Measurements from ENCODE around the gene MS4A15.
"Not testable (repeated sequence)": the region's sequence is repeated elsewhere in the genome, so short reads cannot be mapped to it uniquely, and the experiment has no call there.

Gene MS4A15

GRCh38 chr11:60818057-60818456, 61.4 kb downstream of the MS4A15 start:
- CTCF ChIA-PET, result interaction anchor here (0.6 kb wide), 1 partner anchor 271 kb away, joined by 3 read pairs; no protein-coding TSS in a partner anchor
- POLR2A ChIA-PET, result no interaction called here
- DNase-seq (ENCODE audit: extremely low spot score), result no peak
- TF ChIP-seq FOXK2 (IDR thresholded peaks at IDR 0.05) (no peak), SUZ12 (IDR thresholded peaks at IDR 0.05) (no peak), LEF1 (IDR thresholded peaks at IDR 0.05; ENCODE audit: borderline replicate concordance) (no peak), ARNT (IDR thresholded peaks at IDR 0.05) (no peak), L3MBTL2 (conservative IDR thresholded peaks at IDR 0.05) (no peak)

GRCh38 chr11:60821827-60822599, 65.3 kb downstream of the MS4A15 start:
- CTCF ChIA-PET, result interaction anchor here (0.6 kb wide), 1 partner anchor 301 kb away, joined by 4 read pairs; no protein-coding TSS in a partner anchor
- DNase-seq (ENCODE audit: extremely low spot score), result no peak
- POLR2A ChIA-PET, result no interaction called here
- no peak for TF ChIP-seq SP1 (IDR thresholded peaks at IDR 0.05)
- no peak for TF ChIP-seq BHLHE40 (IDR thresholded peaks at IDR 0.05; ENCODE audit: borderline replicate concordance)
- TF ChIP-seq L3MBTL2 (conservative IDR thresholded peaks at IDR 0.05), result no peak
- no peak for TF ChIP-seq TARDBP (IDR thresholded peaks at IDR 0.05)
- TF ChIP-seq ZNF384 (IDR thresholded peaks at IDR 0.05), result no peak
- TF ChIP-seq FOXM1 (IDR thresholded peaks at IDR 0.05; ENCODE audit: borderline replicate concordance), result no peak
- no peak for TF ChIP-seq SUZ12 (IDR thresholded peaks at IDR 0.05)
- TF ChIP-seq, protein P1, sequence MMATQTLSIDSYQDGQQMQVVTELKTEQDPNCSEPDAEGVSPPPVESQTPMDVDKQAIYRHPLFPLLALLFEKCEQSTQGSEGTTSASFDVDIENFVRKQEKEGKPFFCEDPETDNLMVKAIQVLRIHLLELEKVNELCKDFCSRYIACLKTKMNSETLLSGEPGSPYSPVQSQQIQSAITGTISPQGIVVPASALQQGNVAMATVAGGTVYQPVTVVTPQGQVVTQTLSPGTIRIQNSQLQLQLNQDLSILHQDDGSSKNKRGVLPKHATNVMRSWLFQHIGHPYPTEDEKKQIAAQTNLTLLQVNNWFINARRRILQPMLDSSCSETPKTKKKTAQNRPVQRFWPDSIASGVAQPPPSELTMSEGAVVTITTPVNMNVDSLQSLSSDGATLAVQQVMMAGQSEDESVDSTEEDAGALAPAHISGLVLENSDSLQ (IDR thresholded peaks at IDR 0.05), result no peak
- no peak for TF ChIP-seq FOXA1 (IDR thresholded peaks at IDR 0.05)
- TF ChIP-seq ARNT (IDR thresholded peaks at IDR 0.05), result no peak
- no peak for TF ChIP-seq FOXK2 (IDR thresholded peaks at IDR 0.05)
- no peak for TF ChIP-seq LEF1 (IDR thresholded peaks at IDR 0.05; ENCODE audit: borderline replicate concordance)
- no peak for TF ChIP-seq HDGF (IDR thresholded peaks at IDR 0.05; ENCODE audit: borderline replicate concordance)

DNA sequence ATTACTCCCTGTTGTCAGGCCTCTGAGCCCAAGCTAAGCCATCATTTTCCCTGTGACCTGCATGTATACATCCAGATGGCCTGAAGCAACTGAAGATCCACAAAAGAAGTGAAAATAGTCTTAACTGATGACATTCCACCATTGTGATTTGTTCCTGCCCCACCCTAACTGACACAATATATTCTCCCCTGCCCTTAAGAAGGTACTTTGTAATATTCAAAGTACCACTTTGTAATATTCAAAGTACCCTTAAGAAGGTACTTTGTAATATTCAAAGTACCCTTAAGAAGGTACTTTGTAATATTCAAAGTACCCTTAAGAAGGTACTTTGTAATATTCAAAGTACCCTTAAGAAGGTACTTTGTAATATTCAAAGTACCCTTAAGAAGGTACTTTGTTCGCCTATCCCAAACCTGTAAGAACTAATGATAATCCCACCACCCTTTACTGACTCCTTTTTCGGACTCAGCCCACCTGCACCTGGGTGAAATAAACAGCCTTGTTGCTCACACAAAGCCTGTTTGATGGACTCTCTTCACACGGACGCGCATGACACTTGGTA, 67.2 kb downstream of the MS4A15 start:
- DNase-seq (ENCODE audit: extremely low spot score); POLR2A ChIA-PET; CTCF ChIA-PET: not testable (repeated sequence)

GRCh38 chr11:60825118-60825517, 68.5 kb downstream of the MS4A15 start:
- DNase-seq (ENCODE audit: extremely low spot score), result no peak
- ChIA-PET CTCF (no interaction called here), POLR2A (no interaction called here)
- TF ChIP-seq ARNT (IDR thresholded peaks at IDR 0.05), result no peak
- no peak for TF ChIP-seq BHLHE40 (IDR thresholded peaks at IDR 0.05; ENCODE audit: borderline replicate concordance)
- TF ChIP-seq ELF4 (IDR thresholded peaks at IDR 0.05), result no peak
- TF ChIP-seq FOXK2 (IDR thresholded peaks at IDR 0.05), result no peak
- TF ChIP-seq CTBP1 (IDR thresholded peaks at IDR 0.05; ENCODE audit: borderline replicate concordance), result no peak
- no peak for TF ChIP-seq SP1 (IDR thresholded peaks at IDR 0.05)
- TF ChIP-seq L3MBTL2 (conservative IDR thresholded peaks at IDR 0.05), result no peak
- TF ChIP-seq SUZ12 (IDR thresholded peaks at IDR 0.05), result no peak
- no peak for TF ChIP-seq ZNF384 (IDR thresholded peaks at IDR 0.05)
- no peak for TF ChIP-seq FOXM1 (IDR thresholded peaks at IDR 0.05; ENCODE audit: borderline replicate concordance)
- TF ChIP-seq, protein P1 (IDR thresholded peaks at IDR 0.05), result no peak
- no peak for TF ChIP-seq HDGF (IDR thresholded peaks at IDR 0.05; ENCODE audit: borderline replicate concordance)
- no peak for TF ChIP-seq FOXA1 (IDR thresholded peaks at IDR 0.05)
- no peak for TF ChIP-seq NFRKB (IDR thresholded peaks at IDR 0.05)
- no peak for TF ChIP-seq TARDBP (IDR thresholded peaks at IDR 0.05)
- no peak for TF ChIP-seq LEF1 (IDR thresholded peaks at IDR 0.05; ENCODE audit: borderline replicate concordance)

DNA sequence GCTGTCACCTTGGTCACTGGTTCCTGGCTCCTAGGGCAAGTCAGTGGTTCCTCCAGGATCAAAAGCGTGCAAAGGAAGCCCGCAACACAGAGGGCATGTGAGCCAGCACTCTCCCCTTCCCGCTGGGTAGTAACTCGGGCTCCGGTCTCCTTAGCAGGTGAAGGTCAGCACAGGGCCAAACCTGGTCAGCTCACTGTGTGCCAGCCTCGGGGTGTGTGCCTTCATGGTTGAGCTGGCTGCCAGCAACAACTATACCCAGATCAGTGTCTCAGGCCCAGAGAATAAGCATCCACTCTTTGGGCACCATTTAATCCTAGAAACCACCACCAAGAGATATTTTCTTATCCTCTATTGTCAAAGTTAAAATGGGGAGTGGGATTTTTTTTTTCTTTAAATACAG, 69.1 kb downstream of the MS4A15 start:
- ChIA-PET CTCF (no interaction called here), POLR2A (no interaction called here)
- TF ChIP-seq L3MBTL2 (conservative IDR thresholded peaks at IDR 0.05) (no peak), FOXM1 (IDR thresholded peaks at IDR 0.05; ENCODE audit: borderline replicate concordance) (no peak), FOXA1 (IDR thresholded peaks at IDR 0.05) (no peak), SP1 (IDR thresholded peaks at IDR 0.05) (no peak), TARDBP (IDR thresholded peaks at IDR 0.05) (no peak), BHLHE40 (IDR thresholded peaks at IDR 0.05; ENCODE audit: borderline replicate concordance) (no peak), ZNF384 (IDR thresholded peaks at IDR 0.05) (no peak), NFRKB (IDR thresholded peaks at IDR 0.05) (no peak), ELF4 (IDR thresholded peaks at IDR 0.05) (no peak), ARNT (IDR thresholded peaks at IDR 0.05) (no peak), CTBP1 (IDR thresholded peaks at IDR 0.05; ENCODE audit: borderline replicate concordance) (no peak), FOXK2 (IDR thresholded peaks at IDR 0.05) (no peak), LEF1 (IDR thresholded peaks at IDR 0.05; ENCODE audit: borderline replicate concordance) (no peak), HDGF (IDR thresholded peaks at IDR 0.05; ENCODE audit: borderline replicate concordance) (no peak), SUZ12 (IDR thresholded peaks at IDR 0.05) (no peak)
- TF ChIP-seq, protein P1 (IDR thresholded peaks at IDR 0.05), result no peak
- no peak for DNase-seq (ENCODE audit: extremely low spot score)

Data from HEK293T (cell line).